ENCODE results near the gene RAB15. TPM values are rescaled to one million over a fixed set of nuclear protein-coding genes. Genes with fewer than 3 reads are reported as not detected.

The RAB15 gene
- polyA plus RNA-seq, 3 donors, result 0.09 to 0.14 (median 0.09) TPM

DNA sequence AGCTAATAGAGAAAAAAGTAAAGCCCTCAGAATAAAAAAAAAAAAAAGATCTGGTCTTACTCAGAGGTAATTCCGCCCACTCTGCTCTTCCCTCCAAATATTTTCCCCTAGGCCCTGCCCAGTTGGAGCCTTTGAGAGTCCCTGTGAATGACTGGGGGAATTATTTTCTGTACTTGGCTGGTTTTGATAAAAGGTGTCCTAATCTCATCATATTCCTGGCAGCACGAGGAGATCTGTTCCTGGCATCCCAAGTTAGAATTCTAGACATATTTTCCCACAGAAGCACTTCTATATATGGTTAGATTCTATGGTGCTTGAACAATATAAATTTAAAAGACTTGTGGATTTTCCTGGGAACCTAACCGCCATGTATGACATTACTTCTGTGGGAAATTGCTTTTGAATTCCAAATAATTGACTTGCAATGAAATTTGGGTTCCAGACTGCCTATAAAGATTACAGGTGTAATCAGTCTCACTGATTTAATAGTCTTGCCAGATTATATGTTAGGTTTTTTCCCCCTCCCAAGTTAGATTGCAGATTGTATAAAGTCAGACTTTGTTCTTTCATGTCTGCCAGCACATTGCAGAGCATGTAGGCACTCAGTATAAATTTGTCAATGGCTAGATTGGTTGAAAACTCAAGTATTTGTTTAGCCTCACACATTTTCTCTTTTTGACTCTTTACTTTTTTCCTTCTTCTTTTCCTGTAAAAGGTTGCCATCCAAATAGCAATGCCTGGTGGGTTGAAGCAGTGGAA lies 41.9 kb downstream of the RAB15 start:
- Mint-ChIP-seq H3K9me3 (no peaks in the 10 kb centered on the region), H3K27me3 (ENCODE audit: low read depth in 3 of 3) (no peaks in the 10 kb centered on the region), H3K36me3 (peaks cover 65 to 69% of the 10 kb centered on the region in 2 donors), H3K4me1 (no peaks in the 10 kb centered on the region), H3K27ac (no peak overlapping the region), H3K4me3 (no peak overlapping the region)
- H3K4me1 ChIP-seq (ENCODE audit: control insufficient read depth in 1 of 2, insufficient read depth in 2 of 2, low read length in 2 of 2), result no peaks in the 10 kb centered on the region
- no peak overlapping the region for H2AFZ ChIP-seq (ENCODE audit: insufficient read depth, low read depth, low read length, poor library complexity, severe bottlenecking)
- peaks cover 82% of the 10 kb centered on the region for H4K20me1 ChIP-seq (ENCODE audit: insufficient read depth, low read length)
- DNase-seq, result no peak
- no peaks in the 10 kb centered on the region for H3K9me3 ChIP-seq (replicated peaks in 1 of 2; ENCODE audit: control insufficient read depth in 1 of 2, insufficient read depth in 1 of 2, low read length in 2 of 2)
- H3K27me3 ChIP-seq (ENCODE audit: control insufficient read depth in 2 of 2, insufficient read depth in 2 of 2, low read length in 2 of 2), result no peaks in the 10 kb centered on the region
- intact Hi-C loops (cut with micrococcal nuclease), result no loop called here
- H3K36me3 ChIP-seq (replicated peaks in 1 of 2; ENCODE audit: control insufficient read depth in 1 of 2, insufficient read depth in 2 of 2, low read length in 2 of 2), result peaks cover 90 to 98% of the 10 kb centered on the region in 2 donors
- peaks cover 22% of the 10 kb centered on the region for H3K79me2 ChIP-seq (ENCODE audit: insufficient read depth, low read length)
- no peak overlapping the region for H3K27ac ChIP-seq (ENCODE audit: low read depth in 1 of 2, low read length in 2 of 2)
- WGBS (ENCODE audit: insufficient coverage), result no CpG with 5 or more reads among the region's 3 CpGs
- TF ChIP-seq, protein P1, sequence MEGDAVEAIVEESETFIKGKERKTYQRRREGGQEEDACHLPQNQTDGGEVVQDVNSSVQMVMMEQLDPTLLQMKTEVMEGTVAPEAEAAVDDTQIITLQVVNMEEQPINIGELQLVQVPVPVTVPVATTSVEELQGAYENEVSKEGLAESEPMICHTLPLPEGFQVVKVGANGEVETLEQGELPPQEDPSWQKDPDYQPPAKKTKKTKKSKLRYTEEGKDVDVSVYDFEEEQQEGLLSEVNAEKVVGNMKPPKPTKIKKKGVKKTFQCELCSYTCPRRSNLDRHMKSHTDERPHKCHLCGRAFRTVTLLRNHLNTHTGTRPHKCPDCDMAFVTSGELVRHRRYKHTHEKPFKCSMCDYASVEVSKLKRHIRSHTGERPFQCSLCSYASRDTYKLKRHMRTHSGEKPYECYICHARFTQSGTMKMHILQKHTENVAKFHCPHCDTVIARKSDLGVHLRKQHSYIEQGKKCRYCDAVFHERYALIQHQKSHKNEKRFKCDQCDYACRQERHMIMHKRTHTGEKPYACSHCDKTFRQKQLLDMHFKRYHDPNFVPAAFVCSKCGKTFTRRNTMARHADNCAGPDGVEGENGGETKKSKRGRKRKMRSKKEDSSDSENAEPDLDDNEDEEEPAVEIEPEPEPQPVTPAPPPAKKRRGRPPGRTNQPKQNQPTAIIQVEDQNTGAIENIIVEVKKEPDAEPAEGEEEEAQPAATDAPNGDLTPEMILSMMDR (IDR thresholded peaks at IDR 0.05), result no peak
- H3K4me3 ChIP-seq (replicated peaks in 1 of 3; ENCODE audit: low read depth in 2 of 3, low read length in 3 of 3), result no peak overlapping the region
- no peak overlapping the region for H3K4me2 ChIP-seq (replicated peaks; ENCODE audit: extremely low read depth, low read length, poor library complexity, severe bottlenecking)
- H3K9ac ChIP-seq (ENCODE audit: insufficient read depth, low read length, poor library complexity, severe bottlenecking), result no peak overlapping the region

DNA sequence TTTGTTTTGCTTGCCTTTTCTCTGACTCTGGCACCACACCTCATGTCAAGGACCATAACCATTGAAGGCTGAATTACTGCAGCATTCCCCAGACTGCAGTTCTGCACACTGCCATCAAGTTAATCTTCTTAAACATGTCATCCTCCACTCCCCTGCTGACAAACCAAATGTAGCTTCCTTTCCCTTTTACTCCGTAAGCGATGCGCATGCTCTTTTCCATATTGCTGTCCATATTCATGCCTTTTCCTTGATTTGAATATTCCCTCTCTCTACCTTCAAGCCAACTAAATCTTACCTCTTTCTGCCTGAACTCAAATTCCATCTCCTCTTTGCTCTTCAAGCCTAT lies 43.1 kb downstream of the RAB15 start:
- no peaks in the 10 kb centered on the region for H3K4me1 ChIP-seq (ENCODE audit: control insufficient read depth in 1 of 2, insufficient read depth in 2 of 2, low read length in 2 of 2)
- H4K20me1 ChIP-seq (ENCODE audit: insufficient read depth, low read length), result peaks cover 95% of the 10 kb centered on the region
- no peaks in the 10 kb centered on the region for H3K27me3 ChIP-seq (ENCODE audit: control insufficient read depth in 2 of 2, insufficient read depth in 2 of 2, low read length in 2 of 2)
- no peak overlapping the region for H3K27ac Mint-ChIP-seq
- DNase-seq, result no peak
- H3K79me2 ChIP-seq (ENCODE audit: insufficient read depth, low read length), result peaks cover 33% of the 10 kb centered on the region
- no peak overlapping the region for H3K4me3 ChIP-seq (replicated peaks in 1 of 3; ENCODE audit: low read depth in 2 of 3, low read length in 3 of 3)
- intact Hi-C loops (cut with micrococcal nuclease), result no loop called here
- no peaks in the 10 kb centered on the region for H3K9me3 Mint-ChIP-seq
- H3K36me3 ChIP-seq (replicated peaks in 1 of 2; ENCODE audit: control insufficient read depth in 1 of 2, insufficient read depth in 2 of 2, low read length in 2 of 2), result peaks cover 91 to 100% of the 10 kb centered on the region in 2 donors
- no peak overlapping the region for H3K9ac ChIP-seq (ENCODE audit: insufficient read depth, low read length, poor library complexity, severe bottlenecking)
- H3K9me3 ChIP-seq (replicated peaks in 1 of 2; ENCODE audit: control insufficient read depth in 1 of 2, insufficient read depth in 1 of 2, low read length in 2 of 2), result no peaks in the 10 kb centered on the region
- no peak overlapping the region for H3K27ac ChIP-seq (ENCODE audit: low read depth in 1 of 2, low read length in 2 of 2)
- H3K4me2 ChIP-seq (replicated peaks; ENCODE audit: extremely low read depth, low read length, poor library complexity, severe bottlenecking), result no peak overlapping the region
- 100% methylated on average over 3 of the region's 3 CpGs for WGBS (ENCODE audit: insufficient coverage)
- no peaks in the 10 kb centered on the region for H3K27me3 Mint-ChIP-seq (ENCODE audit: low read depth in 3 of 3)
- H3K4me3 Mint-ChIP-seq, result no peak overlapping the region
- H3K36me3 Mint-ChIP-seq, result peaks cover 61 to 65% of the 10 kb centered on the region in 2 donors
- TF ChIP-seq, protein P1 (IDR thresholded peaks at IDR 0.05), result no peak
- H3K4me1 Mint-ChIP-seq, result no peaks in the 10 kb centered on the region
- H2AFZ ChIP-seq (ENCODE audit: insufficient read depth, low read depth, low read length, poor library complexity, severe bottlenecking), result no peak overlapping the region
